ENCODE results near the gene ETS2.

ETS2 gene

DNA sequence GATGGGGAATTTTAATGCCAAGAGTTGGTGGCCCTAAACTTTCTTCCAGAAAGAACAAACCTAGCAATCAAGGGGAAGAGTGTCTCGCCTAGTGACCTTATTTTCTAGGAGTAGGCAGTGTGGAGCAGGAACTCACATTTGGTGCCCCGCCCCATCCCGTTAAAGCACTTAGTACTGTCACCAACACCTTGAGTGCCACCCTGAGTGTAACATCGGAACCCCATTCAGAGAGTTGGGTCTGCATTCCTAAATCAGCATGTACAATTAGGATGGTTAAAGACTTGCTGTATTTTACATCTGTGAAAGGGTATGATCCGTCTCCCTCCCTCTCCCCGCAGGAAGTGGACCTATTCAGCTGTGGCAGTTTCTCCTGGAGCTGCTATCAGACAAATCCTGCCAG, 15.5 kb downstream of the ETS2 start:
- TF ChIP-seq, protein P1, sequence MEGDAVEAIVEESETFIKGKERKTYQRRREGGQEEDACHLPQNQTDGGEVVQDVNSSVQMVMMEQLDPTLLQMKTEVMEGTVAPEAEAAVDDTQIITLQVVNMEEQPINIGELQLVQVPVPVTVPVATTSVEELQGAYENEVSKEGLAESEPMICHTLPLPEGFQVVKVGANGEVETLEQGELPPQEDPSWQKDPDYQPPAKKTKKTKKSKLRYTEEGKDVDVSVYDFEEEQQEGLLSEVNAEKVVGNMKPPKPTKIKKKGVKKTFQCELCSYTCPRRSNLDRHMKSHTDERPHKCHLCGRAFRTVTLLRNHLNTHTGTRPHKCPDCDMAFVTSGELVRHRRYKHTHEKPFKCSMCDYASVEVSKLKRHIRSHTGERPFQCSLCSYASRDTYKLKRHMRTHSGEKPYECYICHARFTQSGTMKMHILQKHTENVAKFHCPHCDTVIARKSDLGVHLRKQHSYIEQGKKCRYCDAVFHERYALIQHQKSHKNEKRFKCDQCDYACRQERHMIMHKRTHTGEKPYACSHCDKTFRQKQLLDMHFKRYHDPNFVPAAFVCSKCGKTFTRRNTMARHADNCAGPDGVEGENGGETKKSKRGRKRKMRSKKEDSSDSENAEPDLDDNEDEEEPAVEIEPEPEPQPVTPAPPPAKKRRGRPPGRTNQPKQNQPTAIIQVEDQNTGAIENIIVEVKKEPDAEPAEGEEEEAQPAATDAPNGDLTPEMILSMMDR (IDR thresholded peaks at IDR 0.05; ENCODE audit: low read depth, low read length), result no peak
- no peak for TF ChIP-seq MYC (IDR thresholded peaks at IDR 0.05; ENCODE audit: low read depth, low read length)
- no peak for TF ChIP-seq POLR2A (IDR thresholded peaks at IDR 0.05; ENCODE audit: extremely low read depth, insufficient read length)
- TF ChIP-seq, protein P2, sequence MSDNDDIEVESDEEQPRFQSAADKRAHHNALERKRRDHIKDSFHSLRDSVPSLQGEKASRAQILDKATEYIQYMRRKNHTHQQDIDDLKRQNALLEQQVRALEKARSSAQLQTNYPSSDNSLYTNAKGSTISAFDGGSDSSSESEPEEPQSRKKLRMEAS (IDR thresholded peaks at IDR 0.05; ENCODE audit: low read depth, low read length), result no peak
- no peak overlapping the region for H3K4me3 ChIP-seq (ENCODE audit: low read depth, low read length)
- no peak for DNase-seq (ENCODE audit: low read depth)

DNA sequence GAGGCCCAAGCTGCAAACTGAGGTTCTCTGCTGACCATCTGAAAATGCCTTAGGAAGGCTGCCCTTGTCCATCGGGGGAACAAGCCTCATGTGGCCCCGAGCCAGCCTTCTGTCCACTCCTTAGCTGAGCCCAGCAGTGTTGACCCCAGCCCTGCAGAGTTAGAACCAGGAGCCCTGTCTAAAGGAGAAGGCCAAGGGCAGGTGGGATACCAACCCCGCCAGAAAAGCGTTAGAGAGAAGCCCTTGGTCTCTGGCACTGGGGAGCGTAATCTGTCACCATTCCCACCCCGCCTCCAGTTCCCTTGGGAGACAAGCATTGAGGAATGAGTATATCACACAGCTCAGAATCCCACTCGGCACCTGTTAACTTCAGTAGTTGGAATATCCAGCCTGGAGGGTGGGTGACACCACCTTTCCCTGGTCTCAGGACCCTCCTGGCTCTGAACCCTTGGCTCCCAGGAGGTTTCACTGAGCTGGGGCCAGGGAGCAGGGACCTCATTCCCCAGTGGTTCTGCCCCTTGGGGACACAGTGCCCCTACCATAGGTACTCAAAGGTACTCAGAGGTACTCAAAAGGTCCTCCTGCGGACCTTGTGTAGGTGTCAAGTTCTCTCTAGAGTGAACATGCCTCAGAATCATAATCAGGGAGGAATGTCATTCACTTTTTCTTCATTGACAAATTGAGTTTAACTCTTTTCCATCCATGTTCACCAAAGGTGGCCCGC, 16.4 kb downstream of the ETS2 start:
- H3K4me3 ChIP-seq (ENCODE audit: low read depth, low read length), result no peak overlapping the region
- TF ChIP-seq, protein P1 (IDR thresholded peaks at IDR 0.05; ENCODE audit: low read depth, low read length), result no peak
- TF ChIP-seq, protein P2 (IDR thresholded peaks at IDR 0.05; ENCODE audit: low read depth, low read length), result no peak
- TF ChIP-seq POLR2A (IDR thresholded peaks at IDR 0.05; ENCODE audit: extremely low read depth, insufficient read length), result no peak
- no peak for TF ChIP-seq MYC (IDR thresholded peaks at IDR 0.05; ENCODE audit: low read depth, low read length)

DNA sequence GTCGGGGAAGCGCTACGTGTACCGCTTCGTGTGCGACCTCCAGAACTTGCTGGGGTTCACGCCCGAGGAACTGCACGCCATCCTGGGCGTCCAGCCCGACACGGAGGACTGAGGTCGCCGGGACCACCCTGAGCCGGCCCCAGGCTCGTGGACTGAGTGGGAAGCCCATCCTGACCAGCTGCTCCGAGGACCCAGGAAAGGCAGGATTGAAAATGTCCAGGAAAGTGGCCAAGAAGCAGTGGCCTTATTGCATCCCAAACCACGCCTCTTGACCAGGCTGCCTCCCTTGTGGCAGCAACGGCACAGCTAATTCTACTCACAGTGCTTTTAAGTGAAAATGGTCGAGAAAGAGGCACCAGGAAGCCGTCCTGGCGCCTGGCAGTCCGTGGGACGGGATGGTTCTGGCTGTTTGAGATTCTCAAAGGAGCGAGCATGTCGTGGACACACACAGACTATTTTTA, 17.1 kb downstream of the ETS2 start:
- no peak overlapping the region for H3K4me3 ChIP-seq (ENCODE audit: low read depth, low read length)
- TF ChIP-seq, protein P1 (IDR thresholded peaks at IDR 0.05; ENCODE audit: low read depth, low read length), result no peak
- TF ChIP-seq POLR2A (IDR thresholded peaks at IDR 0.05; ENCODE audit: extremely low read depth, insufficient read length) (no peak), MYC (IDR thresholded peaks at IDR 0.05; ENCODE audit: low read depth, low read length) (no peak)
- TF ChIP-seq, protein P2 (IDR thresholded peaks at IDR 0.05; ENCODE audit: low read depth, low read length), result no peak
- no peak for DNase-seq (ENCODE audit: low read depth)

More for the DNA sequence above, 16.4 kb downstream of the ETS2 start:
- DNase-seq (ENCODE audit: low read depth), result no peak

DNA sequence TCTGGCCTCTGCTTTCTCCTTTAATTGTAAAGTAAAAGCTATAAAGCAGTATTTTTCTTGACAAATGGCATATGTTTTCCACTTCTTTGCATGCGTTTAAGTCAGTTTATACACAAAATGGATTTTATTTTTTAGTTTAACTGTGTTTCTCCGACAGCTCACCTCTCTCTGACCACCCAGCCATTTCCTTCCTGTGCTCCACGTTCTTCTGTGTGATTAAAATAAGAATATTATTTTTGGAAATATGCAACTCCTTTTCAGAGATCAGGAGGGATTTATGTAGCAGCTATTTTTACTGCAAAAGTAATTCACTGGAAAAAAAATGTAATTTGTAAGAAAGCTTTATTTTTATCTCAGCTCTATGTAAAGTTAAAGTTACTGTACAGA, 18.0 kb downstream of the ETS2 start:
- TF ChIP-seq, protein P2 (IDR thresholded peaks at IDR 0.05; ENCODE audit: low read depth, low read length), result no peak
- TF ChIP-seq MYC (IDR thresholded peaks at IDR 0.05; ENCODE audit: low read depth, low read length), result no peak
- TF ChIP-seq, protein P1 (IDR thresholded peaks at IDR 0.05; ENCODE audit: low read depth, low read length), result no peak
- H3K4me3 ChIP-seq (ENCODE audit: low read depth, low read length), result no peak overlapping the region
- no peak for DNase-seq (ENCODE audit: low read depth)

DNA sequence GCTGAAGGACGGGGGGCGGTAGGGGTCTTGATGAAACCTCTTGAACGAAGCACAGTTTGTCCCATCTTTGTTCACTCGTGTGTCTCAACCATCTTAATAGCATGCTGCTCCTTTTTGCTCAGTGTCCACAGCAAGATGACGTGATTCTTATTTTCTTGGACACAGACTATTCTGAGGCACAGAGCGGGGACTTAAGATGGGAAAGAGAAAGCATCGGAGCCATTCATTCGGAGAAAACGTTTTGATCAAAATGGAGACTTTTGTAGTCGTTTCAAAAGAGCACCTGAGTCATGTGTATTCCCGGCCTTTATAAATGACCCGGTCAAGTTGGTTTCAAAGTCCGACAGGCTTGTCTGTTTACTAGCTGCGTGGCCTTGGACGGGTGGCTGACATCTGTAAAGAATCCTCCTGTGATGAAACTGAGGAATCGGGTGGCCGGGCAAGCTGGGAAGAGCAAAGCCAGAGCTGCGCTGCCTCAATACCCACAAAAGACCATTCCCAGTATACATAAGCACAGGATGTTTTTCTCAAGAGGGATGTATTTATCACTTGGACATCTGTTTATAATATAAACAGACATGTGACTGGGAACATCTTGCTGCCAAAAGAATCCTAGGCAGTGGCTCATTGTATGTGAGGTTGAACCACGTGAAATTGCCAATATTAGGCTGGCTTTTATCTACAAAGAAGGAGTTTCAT, 18.5 kb downstream of the ETS2 start:
- H3K4me3 ChIP-seq (ENCODE audit: low read depth, low read length), result no peak overlapping the region
- TF ChIP-seq MYC (IDR thresholded peaks at IDR 0.05; ENCODE audit: low read depth, low read length), result no peak
- no peak for TF ChIP-seq POLR2A (IDR thresholded peaks at IDR 0.05; ENCODE audit: extremely low read depth, insufficient read length)
- TF ChIP-seq, protein P2 (IDR thresholded peaks at IDR 0.05; ENCODE audit: low read depth, low read length), result no peak
- TF ChIP-seq, protein P1 (IDR thresholded peaks at IDR 0.05; ENCODE audit: low read depth, low read length), result no peak
- DNase-seq (ENCODE audit: low read depth), result no peak

Data from NB4 (cell line).